Activated naive CD8-positive, alpha-beta T cell treated with anti-CD3 and anti-CD28 coated beads for 36 hours (primary cell): ENCODE measurements around the gene SPAG9. TPM values are rescaled to one million over a fixed set of nuclear protein-coding genes. Genes with fewer than 3 reads are reported as not detected.

ENCODE experiments used
- DNase-seq: peaks from one replicate; pipeline ENCODE4 v3.0.0; 2021
- H3K27ac Mint-ChIP-seq: one replicate; pipeline ENCODE4 v1.8.0; 2022; ENCODE audit warnings: mild to moderate bottlenecking, moderate library complexity, mixed read lengths
- H3K27me3 Mint-ChIP-seq: one replicate; pipeline ENCODE4 v1.8.0; 2022; ENCODE audit warnings: mild to moderate bottlenecking, mixed read lengths
- H3K36me3 Mint-ChIP-seq: one replicate; pipeline ENCODE4 v1.8.0; 2021; ENCODE audit warnings: mild to moderate bottlenecking, mixed read lengths
- H3K4me1 Mint-ChIP-seq: one replicate; pipeline ENCODE4 v1.8.0; 2021; ENCODE audit warnings: mixed read lengths
- H3K4me3 Mint-ChIP-seq: one replicate; pipeline ENCODE4 v1.8.0; 2022; ENCODE audit warnings: mild to moderate bottlenecking, moderate library complexity, mixed read lengths
- H3K9me3 Mint-ChIP-seq: one replicate; pipeline ENCODE4 v1.8.0; 2022; ENCODE audit warnings: mixed read lengths
- total RNA-seq, 2 experiments: library from RNA; stranded (reverse); gene quantifications; one replicate each; pipeline ENCODE4 v1.2.3, GENCODE V29; 2021

SPAG9 gene
- total RNA-seq, 2 experiments from 2014 or later = 27.4 to 30.2 TPM

DNA sequence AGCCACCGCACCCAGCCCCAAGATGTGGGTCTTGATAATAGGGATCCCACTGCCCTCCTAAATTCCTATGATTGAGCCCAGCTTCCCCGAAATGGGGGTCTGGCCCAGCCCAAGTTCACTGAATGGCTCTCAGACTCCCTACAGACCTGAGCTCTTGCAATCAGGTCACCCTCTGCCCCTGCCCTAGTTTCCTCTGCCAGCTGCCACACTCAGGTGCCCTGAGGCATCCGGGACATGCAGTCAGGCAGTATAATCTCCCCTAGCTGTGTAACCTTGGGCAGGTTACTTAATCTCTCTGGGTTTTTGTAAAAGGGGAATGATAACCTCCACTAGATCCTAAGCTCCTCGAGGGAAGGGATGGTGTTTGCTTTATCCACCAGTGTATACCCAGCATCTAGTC, 193.4 kb downstream of the SPAG9 start:
- H3K9me3 Mint-ChIP-seq = no peaks in the 10 kb centered on the region
- H3K36me3 Mint-ChIP-seq = no peaks in the 10 kb centered on the region
- peaks cover 28% of the 10 kb centered on the region for H3K4me1 Mint-ChIP-seq
- H3K27ac Mint-ChIP-seq = no peak overlapping the region
- no peak for DNase-seq
- H3K27me3 Mint-ChIP-seq = no peaks in the 10 kb centered on the region
- no peak overlapping the region for H3K4me3 Mint-ChIP-seq

DNA sequence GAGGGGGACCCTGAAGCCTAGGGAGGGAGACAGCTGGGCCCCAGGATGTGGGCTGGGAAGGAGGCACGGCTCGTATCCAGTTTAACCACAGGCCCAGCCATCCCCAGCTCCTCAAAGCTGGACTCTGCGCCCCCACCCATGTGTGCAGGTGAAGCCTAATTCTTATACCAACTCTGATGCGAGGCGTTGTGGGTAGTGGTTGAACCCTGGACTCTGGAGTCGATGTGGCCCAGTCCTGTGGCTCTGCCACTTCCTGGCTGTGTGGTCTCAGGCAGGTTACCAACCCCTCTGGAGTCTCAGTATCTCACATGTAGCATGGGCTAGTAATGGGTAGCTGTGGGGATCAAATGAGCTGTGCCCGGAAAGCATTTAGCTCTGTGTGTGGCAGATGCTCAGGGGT, 194.1 kb downstream of the SPAG9 start:
- Mint-ChIP-seq H3K4me3 (no peak overlapping the region), H3K27me3 (no peaks in the 10 kb centered on the region), H3K36me3 (no peaks in the 10 kb centered on the region), H3K27ac (no peak overlapping the region), H3K9me3 (no peaks in the 10 kb centered on the region), H3K4me1 (peaks cover 28% of the 10 kb centered on the region)
- no peak for DNase-seq

DNA sequence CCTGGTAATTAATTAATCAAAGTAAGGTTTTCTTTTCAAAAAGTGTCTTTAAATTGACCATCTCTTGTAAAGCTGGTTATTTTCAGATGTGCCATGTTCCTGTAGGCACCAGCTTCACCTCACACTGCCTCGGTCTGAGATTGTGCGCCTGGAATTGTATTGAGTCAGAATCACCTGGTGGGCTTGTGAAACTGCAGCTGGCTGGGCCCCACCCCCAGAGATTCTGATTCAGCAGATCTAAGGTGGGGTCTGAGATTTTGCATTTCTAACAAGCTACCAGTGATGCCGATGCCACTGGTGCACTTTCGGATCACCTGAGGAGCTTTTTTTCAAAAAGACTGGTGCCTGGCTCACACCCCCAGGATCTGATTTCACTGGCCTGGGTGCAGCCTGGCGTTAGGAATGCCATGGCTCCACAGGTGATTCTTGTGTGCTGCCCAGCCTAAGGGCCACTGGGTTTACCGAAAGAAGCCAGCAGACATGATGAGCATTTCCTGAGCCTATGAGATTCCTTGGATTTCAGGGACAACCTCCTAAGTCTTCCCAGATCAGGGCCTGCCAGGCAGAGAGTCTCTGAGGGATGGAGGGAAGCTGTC, 195.3 kb downstream of the SPAG9 start:
- Mint-ChIP-seq H3K4me1 (peaks cover 22% of the 10 kb centered on the region), H3K4me3 (no peak overlapping the region), H3K36me3 (no peaks in the 10 kb centered on the region), H3K27ac (no peak overlapping the region), H3K27me3 (no peaks in the 10 kb centered on the region), H3K9me3 (no peaks in the 10 kb centered on the region)
- no peak for DNase-seq

DNA sequence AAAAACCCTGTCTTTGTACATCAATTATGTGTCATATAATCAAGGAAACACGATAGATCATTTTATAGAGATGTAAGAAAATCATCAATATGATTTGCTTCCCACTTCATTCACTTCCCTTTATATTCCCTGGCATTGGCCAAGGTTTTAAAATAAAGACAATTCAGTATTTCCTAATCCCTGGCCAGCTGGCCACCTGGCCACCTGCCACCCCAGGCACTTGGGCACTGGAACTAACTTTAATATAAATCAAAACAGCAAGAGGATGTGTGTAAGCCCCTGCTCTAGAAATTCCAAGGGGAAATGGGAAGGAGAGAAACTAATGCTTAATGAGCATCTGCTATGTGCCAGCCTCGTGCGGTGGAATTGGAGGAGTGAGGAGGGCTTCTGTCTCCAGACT, 195.9 kb downstream of the SPAG9 start:
- Mint-ChIP-seq H3K9me3 (no peaks in the 10 kb centered on the region), H3K36me3 (no peaks in the 10 kb centered on the region), H3K4me3 (no peak overlapping the region), H3K27me3 (no peaks in the 10 kb centered on the region), H3K4me1 (peaks cover 18% of the 10 kb centered on the region), H3K27ac (no peak overlapping the region)
- DNase-seq = no peak

DNA sequence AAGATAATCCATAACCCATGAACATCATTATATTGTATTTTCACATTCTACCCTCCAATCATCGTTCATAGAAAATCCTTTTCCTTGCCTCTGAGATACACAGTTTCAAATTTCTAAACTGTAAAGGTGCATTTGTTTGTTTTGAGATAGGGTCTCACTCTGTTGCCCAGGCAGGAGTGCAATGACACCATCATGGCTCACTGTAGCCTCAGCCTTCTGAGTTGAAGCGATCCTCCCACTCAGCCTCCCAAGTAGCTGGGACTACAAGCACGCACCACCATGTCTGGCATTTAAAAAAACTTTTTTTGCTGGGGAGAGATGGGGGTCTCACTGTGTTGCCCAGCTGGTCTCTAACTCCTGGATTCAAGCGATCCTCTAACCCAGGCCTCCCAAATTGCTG, 196.4 kb downstream of the SPAG9 start:
- no peak for DNase-seq
- no peaks in the 10 kb centered on the region for H3K36me3 Mint-ChIP-seq
- H3K9me3 Mint-ChIP-seq = no peaks in the 10 kb centered on the region
- peaks cover 20% of the 10 kb centered on the region for H3K4me1 Mint-ChIP-seq
- H3K27me3 Mint-ChIP-seq = no peaks in the 10 kb centered on the region
- H3K4me3 Mint-ChIP-seq = no peak overlapping the region
- no peak overlapping the region for H3K27ac Mint-ChIP-seq

DNA sequence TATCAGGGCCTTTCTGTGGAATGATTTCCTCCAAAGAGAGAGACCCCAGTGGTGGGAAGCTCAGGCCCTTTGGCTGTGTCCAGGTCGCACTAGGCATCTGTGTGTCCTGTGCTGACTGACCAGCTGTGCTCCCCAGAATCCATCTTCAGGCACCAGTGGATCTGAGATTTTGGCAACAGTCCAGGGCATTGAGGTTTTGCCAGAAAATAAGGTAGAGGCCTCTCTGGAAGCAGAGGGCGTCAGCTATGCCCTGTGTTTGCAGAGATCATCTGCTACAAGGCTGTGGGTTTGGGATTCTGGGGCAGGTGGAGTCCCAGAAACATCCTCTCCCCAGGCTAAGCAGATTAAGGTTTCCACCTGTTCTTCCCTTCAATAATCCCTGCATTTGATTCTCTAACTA, 197.1 kb downstream of the SPAG9 start:
- no peak for DNase-seq
- peaks cover 24% of the 10 kb centered on the region for H3K4me1 Mint-ChIP-seq

DNA sequence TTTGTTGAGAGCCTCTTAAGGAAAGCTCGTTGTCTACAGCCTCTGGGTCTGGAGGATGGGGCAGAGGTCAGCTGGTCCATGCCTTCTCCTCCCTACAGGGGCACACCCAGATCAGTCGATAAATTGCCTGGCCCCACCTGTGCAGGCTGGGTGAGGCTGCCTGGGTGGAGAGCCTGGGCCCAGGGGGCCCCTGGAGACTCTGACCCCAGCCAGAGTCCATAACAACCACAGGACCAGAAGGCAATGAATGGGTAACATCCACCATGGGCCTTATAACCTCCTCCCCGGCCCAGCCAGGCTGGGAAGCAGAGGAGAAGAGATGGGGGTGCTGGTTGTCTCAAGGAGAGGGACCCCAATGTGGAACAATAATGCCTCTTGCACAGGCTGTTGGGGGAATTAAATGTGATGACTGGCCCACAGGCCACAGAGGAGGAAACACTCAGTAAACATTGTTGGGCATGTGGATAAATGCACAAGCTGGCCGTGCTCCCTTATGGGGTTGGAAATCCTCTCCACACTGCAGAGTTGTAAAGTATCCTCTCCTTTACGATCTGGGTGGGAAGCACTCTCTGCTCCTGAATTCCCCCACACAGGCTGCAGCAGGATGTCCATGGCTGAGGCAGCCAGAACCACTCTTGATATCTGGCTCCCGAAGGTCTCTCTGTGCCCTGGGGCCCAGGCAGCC, 197.8 kb downstream of the SPAG9 start:
- Mint-ChIP-seq H3K9me3 (no peaks in the 10 kb centered on the region), H3K36me3 (no peaks in the 10 kb centered on the region), H3K27me3 (no peaks in the 10 kb centered on the region), H3K27ac (no peak overlapping the region), H3K4me3 (no peak overlapping the region), H3K4me1 (peaks cover 29% of the 10 kb centered on the region)
- DNase-seq = no peak

More for the DNA sequence above, 197.1 kb downstream of the SPAG9 start:
- Mint-ChIP-seq H3K4me3 (no peak overlapping the region), H3K9me3 (no peaks in the 10 kb centered on the region), H3K27ac (no peak overlapping the region), H3K36me3 (no peaks in the 10 kb centered on the region), H3K27me3 (no peaks in the 10 kb centered on the region)

DNA sequence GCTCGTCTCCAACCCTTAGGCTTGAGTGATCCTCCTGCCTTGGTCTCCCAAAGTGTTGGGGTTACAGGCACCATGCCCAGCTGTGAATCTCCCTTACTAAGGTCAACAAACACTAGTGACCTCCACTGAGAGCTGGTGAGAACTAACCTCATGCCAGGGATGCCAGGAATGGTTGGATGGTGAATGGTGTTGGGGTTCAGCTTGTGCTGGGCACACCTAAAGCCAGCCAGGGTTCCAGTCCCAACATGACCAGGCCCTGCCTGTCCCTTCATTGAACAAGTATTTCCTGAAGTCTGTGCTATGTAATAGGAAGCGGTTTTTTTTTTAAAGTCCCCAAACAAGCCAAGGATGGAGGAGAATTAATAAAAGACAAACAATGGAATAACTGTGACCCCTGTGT, 198.6 kb downstream of the SPAG9 start:
- H3K4me1 Mint-ChIP-seq = peaks cover 26% of the 10 kb centered on the region
- no peak overlapping the region for H3K27ac Mint-ChIP-seq

DNA sequence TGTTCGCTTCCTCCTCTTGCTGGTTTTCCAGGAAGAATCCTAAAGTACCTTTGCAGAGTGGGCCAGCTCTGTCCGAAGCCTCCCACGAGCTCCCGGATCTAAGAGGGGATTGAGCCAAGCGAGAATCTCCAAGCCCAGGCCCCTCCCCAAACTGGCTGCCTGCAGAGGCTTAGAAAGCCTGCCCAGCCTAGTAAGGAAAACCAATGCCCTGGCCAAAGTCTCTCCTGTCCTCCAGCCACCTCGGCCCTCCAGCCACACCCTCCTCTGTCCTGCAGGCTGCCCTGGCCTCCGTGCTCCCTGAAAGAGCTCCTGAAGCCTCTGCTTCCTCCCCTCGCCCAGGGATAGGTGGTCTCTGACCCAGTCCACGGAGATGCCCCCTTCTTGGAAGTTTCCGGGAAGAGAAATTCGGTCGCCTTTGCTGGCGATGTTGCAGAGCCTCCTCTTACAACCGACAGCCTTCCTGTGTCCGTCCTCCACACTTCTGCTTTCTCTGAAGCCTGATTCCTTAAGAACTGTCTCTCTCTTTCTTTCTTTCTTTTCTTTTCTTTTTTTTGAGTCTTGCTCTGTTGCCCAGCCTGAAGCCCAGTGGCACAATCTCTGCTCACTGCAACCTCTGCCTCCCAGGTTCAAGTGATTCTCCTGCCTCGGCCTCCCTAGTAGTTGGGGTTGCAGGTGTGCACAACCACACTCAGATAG, 199.6 kb downstream of the SPAG9 start:
- Mint-ChIP-seq H3K27ac (no peak overlapping the region), H3K9me3 (peaks cover under 1% of the 10 kb centered on the region), H3K4me1 (peaks cover 29% of the 10 kb centered on the region), H3K36me3 (no peaks in the 10 kb centered on the region), H3K27me3 (no peaks in the 10 kb centered on the region), H3K4me3 (no peak overlapping the region)
- no peak for DNase-seq

More for the DNA sequence above, 198.6 kb downstream of the SPAG9 start:
- Mint-ChIP-seq H3K36me3 (no peaks in the 10 kb centered on the region), H3K27me3 (no peaks in the 10 kb centered on the region), H3K9me3 (no peaks in the 10 kb centered on the region), H3K4me3 (no peak overlapping the region)
- DNase-seq = no peak

DNA sequence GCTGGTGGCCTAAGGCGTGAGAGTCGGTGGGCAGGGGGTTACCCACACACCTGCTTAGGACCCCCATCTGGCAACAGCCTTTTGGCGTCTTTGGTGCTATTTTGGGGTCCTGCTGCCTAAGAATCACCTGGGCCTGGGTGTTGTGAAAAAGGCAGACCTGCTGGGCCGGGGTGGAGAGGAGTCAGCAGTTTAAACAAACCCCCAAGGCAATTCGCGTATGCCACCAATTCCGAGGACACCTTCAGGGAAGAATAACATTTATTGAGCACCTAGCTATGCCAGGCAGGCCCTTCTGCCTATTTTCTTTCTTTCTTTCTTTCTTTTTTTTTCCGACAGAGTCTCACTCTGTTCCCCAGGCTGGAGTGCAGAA, 200.6 kb downstream of the SPAG9 start:
- peaks cover 26% of the 10 kb centered on the region for H3K4me1 Mint-ChIP-seq

DNA sequence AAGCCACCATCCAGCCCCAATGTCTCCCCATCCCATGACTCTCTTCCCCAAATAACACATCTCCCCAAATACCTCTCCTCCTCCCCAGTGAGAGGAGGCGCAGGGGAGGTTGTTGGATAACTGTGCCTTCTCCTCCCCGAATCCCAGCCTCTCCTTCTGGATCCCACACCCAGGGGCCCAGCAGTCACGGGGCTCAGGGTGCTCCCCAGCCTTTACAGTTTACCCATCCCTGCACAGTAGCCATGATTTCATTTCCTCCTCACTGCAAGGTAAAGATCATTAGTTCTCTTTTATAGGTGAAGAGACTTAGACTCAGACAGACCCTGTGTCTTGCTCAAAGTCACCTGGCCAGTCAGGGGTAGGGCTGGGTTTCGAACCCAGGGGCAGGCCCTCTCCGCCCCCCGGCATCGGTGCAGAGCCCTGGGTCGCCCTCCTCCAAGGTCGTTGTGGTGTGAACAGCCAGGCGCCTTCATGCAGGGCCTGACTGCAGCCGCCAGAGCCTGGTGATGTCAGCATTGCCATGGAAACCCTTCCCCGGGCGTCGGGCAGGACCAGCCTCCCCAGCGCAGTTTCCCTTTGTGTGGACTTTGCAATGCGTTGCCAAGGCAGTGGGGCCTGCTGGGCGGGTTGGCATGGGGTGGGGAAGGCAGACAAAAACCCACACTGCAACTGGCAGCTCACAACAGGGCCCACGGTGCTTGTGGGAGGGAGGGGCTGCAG, 201.2 kb downstream of the SPAG9 start:
- peak; percentile 87 for DNase-seq
- Mint-ChIP-seq H3K4me1 (peaks cover 32% of the 10 kb centered on the region), H3K36me3 (no peaks in the 10 kb centered on the region), H3K9me3 (peaks cover 2% of the 10 kb centered on the region), H3K27me3 (no peaks in the 10 kb centered on the region), H3K27ac (peak overlapping the region; percentile 82), H3K4me3 (peak overlapping the region; percentile 26)

More for the DNA sequence above, 200.6 kb downstream of the SPAG9 start:
- no peak for DNase-seq
- no peaks in the 10 kb centered on the region for H3K27me3 Mint-ChIP-seq
- H3K4me3 Mint-ChIP-seq = no peak overlapping the region
- H3K36me3 Mint-ChIP-seq = no peaks in the 10 kb centered on the region
- H3K9me3 Mint-ChIP-seq = peaks cover 2% of the 10 kb centered on the region
- H3K27ac Mint-ChIP-seq = no peak overlapping the region

DNA sequence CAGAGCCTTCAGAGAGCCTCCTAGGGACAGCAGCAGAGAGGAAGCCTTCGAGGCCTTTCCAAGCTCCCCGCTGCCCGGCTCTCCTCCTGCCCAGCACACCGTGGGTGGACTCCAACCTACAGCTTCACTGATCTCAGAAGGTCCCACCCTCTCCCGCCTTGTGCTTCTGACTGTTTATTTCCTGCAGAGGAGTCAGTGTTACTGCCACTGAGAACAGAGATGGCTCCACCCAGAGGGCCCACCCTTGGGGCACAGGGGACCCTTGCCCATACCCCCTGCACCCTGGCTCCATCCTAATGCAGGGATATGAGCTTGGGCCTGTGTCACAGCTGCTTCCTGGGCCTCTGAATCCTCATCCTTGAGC, 201.8 kb downstream of the SPAG9 start:
- peak overlapping the region; percentile 26 for H3K4me3 Mint-ChIP-seq
- peak; percentile 59 for DNase-seq
- peaks cover 35% of the 10 kb centered on the region for H3K4me1 Mint-ChIP-seq

DNA sequence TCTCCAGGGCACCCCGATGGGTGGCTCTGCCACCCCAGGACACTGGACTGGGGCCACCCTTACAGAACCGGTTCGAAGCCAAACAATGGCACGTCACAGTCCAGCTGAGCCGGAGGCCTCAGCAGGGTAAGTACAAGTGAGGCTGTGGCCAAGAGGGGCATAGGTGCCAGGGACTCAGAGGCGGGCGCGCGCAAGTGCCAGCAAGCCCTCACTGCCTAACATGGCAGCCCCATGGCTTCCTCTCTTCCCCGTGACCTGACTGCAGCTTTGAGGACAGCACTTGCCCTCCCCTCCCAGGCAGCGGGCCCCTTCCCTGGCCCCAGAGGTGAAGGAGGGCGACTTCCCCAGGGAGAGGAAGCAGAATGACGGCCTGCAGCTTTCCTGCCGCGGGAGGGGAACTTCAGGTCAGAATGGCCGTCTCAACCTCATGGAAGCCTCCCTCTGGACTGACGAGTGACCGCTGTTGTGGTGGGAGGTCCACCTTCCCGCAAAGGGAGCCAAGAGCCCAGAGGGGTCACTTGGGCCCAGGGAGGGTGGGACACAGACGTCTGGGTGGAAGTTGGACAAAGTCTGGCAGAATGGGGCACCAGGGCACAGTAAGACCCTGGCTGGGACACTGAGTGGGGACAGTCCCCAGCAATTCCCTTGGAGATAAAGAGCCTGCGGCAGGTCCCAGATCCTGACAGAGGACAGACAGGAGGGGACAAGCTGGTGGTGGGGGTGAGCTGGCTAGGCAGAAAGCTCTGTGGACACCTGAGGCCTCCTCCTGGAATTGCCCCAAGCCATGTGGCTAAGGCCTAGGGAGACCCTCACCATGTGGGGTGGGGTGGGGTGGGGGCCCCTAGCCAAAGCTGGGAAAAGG, 202.4 kb downstream of the SPAG9 start:
- Mint-ChIP-seq H3K4me3 (no peak overlapping the region), H3K27me3 (no peaks in the 10 kb centered on the region), H3K9me3 (peaks cover 2% of the 10 kb centered on the region), H3K36me3 (no peaks in the 10 kb centered on the region), H3K4me1 (peaks cover 39% of the 10 kb centered on the region), H3K27ac (peak overlapping the region; percentile 74)
- no peak for DNase-seq

More for the DNA sequence above, 201.8 kb downstream of the SPAG9 start:
- Mint-ChIP-seq H3K27me3 (no peaks in the 10 kb centered on the region), H3K27ac (peak overlapping the region; percentile 82), H3K9me3 (peaks cover 2% of the 10 kb centered on the region), H3K36me3 (no peaks in the 10 kb centered on the region)

DNA sequence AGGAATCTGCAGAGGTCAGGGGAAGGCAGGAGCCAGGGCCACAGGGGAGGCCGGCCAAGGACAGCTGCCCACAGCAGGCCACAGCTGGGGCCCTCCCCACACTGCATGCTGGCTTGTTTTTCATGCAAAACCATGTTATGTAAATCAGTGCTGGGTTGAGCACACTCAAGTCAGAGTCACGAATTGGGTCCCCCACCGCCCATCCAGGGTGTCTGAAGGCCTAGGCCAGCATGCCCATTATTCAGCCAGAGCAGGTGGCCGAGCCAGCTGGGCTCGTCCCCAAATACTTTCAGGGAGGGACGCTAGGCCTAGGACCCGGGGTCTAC, 203.3 kb downstream of the SPAG9 start:
- Mint-ChIP-seq H3K9me3 (peaks cover 2% of the 10 kb centered on the region), H3K27me3 (no peaks in the 10 kb centered on the region), H3K4me1 (peaks cover 41% of the 10 kb centered on the region), H3K27ac (no peak overlapping the region), H3K4me3 (no peak overlapping the region), H3K36me3 (no peaks in the 10 kb centered on the region)
- DNase-seq = no peak
